HG03103 (cell line): Measurements from ENCODE around the gene GPR45.
"Not testable (repeated sequence)": the region's sequence is repeated elsewhere in the genome, so short reads cannot be mapped to it uniquely, and the experiment has no call there.

Source experiments
- ATAC-seq: cut with Tn5 transposase; IDR thresholded peaks from one replicate; pipeline ENCODE4 v1.9.1; 2021; ENCODE audit warnings: low read depth; ENCODE audit not compliant: unreplicated experiment

Gene GPR45, protein sequence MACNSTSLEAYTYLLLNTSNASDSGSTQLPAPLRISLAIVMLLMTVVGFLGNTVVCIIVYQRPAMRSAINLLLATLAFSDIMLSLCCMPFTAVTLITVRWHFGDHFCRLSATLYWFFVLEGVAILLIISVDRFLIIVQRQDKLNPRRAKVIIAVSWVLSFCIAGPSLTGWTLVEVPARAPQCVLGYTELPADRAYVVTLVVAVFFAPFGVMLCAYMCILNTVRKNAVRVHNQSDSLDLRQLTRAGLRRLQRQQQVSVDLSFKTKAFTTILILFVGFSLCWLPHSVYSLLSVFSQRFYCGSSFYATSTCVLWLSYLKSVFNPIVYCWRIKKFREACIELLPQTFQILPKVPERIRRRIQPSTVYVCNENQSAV

DNA sequence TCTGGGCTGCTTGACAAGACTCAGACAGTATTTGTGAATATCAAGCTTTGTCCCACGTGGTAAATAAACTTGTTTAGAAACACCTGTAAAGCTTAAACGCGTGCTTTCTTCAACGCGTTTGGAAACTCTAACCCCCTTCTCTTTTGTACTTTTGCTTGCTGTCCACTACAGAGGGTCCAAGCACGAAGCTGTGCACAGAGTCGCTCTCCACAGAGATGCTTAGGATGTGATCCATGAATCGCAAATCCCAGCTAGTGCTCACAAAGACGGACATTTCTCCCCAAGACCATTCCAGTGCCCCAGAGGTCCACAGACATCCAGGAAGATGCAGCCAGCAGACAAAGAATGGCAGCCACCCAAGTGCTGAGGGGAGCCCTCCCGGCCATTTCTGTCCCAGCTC lies at the start of gene GPR45:
Gene GPR45, plus strand, starts transcription at position 301 of the 400 bp plus-strand sequence. CDS start 116 bp downstream, outside the sequence.
- ATAC-seq, result no peak

DNA sequence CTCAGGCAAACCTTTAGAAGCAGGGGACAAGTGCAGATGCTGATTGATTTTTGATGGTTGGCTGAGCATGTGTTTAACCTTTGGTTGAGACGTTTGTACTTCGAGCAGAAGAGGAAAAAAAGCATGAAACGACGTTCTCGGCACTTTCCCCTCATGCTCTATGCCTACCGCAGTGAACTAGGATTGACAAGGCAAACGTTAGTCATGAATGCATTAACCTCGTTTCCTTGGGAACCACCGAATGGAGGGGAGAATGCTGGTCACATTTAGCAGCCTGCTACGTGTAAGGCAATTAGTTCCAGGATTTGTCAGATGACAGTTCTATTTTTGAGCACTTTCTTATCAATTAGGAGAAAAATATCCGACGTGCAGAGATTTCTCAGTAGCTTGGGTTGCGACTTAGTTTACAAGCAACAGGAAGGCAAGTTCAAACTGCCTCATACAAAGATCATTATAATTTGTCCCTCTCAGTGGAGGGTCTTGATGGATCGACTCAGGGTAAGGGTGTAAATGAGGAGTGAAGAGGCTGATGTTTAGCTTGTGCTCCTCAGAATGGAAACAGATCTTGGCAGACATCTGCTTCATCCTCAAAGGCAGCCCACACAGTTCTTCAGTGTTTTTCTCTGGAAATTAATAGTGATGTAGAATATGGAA lies 47.4 kb upstream of the GPR45 start:
- no peak for ATAC-seq

DNA sequence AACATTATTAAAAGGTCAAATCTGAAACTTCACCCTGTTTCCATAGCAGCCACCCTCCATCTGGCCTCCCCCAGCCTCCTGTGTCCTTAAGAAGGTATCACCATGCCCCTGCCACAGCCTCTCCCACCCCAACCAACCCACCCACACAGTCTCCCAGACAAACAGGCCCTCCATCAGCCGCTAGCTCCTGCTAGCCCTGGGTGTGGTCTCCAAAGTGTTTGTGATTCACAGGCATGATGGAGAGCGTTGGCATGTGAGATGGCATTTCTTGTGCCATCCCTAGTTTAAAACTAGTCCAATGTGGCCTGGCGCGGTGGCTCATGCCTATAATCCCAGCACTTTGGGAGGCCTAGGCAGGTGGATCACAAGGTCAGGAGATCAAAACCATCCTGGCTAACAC lies 44.9 kb upstream of the GPR45 start:
- ATAC-seq, result no peak

DNA sequence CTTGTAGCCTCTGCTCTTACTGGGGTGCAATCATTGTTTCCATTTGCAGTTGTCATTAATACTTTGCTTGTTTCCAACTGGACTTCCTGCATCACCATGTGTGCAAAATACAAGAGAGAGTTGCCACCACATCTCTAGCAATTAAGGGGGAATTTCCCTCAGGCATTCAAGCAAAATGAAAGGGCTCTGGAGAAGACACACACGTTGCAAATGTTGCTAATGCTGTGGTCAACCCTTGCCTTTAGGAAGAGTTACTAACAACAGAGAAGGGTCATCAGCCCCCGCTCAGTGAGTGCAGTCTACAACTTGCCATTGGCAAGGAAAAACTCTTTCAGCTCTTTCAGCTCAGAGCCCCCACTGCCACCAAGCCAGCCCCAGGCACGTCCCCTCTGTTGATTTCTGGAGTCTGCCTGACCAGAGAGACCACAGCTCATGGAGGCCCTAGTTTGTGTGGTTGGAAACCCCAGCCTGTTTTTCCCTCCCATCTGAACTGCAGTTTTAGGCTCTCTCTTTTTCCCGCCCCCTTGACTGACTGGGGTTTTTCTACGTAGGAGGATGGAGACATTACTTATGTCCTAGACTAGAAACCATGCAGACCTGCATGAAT lies 25.9 kb upstream of the GPR45 start:
- no peak for ATAC-seq

DNA sequence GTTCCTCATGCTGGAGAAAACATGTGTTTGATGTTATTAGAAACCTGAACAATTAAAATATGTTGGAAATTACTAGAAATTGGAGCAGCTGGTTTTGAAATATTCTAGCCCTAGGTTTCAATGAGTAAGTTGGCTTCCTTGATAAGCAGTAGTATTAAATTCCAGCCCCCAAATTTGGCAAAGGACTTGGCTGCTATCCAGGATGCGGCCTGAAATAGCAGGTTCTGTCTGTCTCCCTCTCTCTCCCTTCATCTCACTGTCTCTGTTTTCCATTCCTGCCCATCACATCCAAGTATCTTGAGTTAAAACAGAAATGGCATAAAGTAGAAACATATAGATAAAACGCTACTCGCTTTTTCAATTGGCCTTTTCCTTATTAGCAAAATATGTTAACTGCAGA lies 20.9 kb upstream of the GPR45 start:
- ATAC-seq, result no peak

DNA sequence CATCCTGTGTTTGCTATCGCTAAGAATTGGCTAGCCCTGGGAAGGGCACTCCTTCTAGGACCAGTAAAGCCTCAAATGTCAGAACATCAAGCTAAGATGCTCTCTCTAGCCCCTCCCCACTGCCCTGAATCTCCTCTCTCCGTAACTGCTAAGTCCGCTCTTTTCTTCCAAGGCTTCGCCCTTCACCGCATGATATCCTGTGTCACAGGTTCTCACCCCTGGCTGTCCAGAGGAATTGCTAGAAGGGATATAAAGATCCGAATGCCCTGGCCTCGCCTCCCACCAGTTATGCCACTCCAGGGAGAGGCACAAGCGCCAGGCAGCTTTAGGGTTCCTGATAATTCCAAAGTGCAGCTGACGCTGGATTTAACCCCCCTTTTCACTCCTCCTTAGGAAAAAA lies 17.1 kb upstream of the GPR45 start:
- no peak for ATAC-seq

DNA sequence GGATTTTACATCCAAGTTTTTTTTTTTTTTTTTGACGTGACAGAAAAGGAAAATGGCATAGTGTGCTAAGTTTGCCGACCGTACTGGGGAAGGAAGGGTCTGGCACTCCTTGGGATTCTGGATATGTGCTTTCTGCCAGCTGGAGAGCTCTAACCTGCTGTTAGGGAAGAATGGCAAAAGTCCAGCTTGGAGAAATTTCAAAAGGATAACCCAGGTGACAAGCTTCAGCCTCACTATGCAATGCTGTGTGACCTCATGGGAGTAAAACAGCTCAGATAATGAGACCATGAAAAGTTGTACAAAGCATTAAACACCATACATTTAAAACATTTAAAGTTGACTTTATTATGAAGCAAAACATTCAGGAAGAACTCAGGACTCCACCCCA lies 10.3 kb upstream of the GPR45 start:
- ATAC-seq, result no peak

DNA sequence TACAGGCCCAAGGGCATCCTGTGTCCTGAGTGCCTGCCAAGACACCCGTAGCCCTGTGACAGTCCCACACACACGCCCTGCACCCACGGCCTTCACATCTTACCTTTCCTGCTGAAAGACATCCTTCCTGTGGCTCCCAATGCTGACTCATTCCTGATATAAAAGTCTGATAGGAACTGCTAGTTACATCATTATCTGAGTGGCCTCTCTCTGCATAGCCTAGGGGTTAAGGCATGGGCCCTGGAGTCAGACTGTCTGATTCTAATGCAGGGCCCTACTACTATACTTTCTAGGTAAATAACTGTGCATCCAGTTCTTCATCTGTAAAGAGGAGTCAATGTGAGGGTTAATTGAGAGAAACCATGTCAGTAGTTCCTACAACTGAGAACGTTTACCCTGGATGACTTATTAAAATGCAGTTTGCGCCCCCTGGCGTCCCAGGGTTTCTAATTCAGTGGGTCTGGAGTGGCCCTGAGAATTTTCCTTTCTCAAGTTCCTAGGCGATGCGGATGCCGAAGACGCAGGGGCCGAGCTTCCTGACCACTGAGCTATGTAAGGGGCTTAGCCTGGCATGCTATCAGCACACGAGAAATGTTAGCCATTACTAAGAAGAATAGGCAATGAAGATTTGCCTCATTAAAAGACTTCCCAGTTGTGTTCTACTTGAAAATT lies 6.0 kb upstream of the GPR45 start:
- peak; percentile 83 for ATAC-seq

DNA sequence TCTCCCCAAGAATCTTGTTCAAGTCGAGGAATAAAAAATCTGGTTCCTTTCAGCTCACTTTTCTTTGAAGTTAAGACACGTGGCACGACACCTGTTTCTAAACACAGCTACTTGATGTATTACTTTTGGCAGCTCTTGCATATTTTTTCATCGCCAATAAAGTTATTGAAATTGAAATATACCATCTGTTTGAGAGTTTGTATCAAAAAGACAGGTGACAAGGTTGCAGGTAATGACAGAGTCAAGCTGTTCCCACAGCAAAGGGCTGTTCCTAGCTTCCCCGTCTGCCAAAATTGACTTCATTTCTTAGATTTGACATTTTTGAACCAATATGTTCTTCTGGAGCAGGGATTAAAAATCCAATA lies 5.5 kb upstream of the GPR45 start:
- no peak for ATAC-seq

DNA sequence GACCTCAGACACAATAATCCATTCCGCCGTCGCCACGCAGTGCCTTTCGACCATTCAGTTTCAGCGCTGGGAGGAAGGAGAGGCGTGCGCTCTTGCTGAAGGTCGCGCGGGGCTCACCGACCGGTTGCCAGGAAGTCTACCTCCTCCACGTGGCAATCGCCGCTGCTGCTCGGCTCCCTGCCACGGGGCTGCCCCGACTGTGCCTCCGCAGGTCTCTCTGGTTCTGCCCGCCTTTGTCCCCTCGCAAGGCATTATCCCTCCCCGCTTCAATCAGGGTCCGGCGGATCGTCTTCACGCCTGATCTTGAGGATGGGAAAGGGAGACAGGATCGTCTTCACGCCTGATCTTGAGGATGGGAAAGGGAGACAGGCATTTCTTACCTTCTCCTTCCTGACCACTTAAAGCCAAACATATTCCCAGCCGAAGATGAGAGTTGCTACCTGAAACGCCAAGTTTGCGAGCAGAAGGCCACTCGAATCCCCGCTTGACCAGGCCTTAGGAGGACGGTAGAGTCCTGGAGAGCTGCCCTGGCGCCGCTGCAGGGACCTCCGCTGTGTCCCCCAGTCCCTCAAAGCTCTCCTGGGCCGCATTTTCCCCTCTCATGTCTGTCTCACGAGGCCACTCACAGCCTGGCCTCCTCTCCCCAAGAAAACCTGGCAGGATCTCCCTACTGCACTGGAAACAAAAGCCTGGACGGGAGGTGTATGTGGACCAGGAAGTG lies 4.3 kb upstream of the GPR45 start:
- no peak for ATAC-seq

DNA sequence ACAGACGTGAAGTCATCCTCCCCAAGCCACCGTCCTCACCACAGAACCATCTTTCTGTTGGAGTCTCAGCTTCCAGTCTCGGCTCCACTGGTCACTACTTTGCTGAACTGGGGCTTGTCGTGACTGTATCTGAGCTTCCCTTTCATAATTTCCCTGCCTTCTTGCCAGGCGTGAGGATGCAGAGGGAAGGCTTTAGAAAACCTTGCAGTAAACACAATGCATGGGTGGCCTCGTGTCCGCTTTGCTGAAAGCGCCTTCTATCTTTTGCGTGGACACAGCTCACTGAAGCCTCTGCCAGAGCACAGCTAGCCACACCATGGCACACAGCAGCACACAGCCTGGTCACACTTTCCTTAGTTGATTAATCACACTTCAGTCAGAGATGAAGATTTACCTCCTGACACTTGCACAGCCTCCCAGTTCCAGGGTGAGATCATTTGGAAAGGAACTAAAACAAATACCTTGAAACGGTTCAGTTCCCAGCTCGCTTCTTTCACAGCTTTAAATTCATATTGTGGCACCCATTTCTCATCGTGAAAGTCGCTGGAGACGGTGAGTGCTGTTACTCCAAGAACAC lies 2.8 kb upstream of the GPR45 start:
- no peak for ATAC-seq

DNA sequence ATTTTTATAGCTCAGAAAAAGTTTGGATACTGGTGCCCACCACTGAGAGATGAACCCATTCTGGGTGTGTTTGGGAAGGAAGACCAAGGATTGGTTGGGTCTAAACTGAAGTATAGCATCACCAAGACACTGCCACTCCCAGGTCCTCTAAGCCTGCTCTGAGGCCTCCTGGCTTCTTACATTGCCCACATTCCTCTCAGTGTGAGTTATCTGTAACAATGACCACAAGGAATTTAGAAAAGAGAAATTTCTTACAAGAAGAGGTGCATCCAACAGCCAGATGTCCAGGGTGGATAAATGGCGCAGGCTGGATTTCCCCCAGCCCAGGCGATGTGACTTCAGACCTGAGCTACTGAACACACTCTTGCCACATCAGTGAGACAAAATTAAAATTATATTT lies 1.6 kb upstream of the GPR45 start:
- no peak for ATAC-seq

DNA sequence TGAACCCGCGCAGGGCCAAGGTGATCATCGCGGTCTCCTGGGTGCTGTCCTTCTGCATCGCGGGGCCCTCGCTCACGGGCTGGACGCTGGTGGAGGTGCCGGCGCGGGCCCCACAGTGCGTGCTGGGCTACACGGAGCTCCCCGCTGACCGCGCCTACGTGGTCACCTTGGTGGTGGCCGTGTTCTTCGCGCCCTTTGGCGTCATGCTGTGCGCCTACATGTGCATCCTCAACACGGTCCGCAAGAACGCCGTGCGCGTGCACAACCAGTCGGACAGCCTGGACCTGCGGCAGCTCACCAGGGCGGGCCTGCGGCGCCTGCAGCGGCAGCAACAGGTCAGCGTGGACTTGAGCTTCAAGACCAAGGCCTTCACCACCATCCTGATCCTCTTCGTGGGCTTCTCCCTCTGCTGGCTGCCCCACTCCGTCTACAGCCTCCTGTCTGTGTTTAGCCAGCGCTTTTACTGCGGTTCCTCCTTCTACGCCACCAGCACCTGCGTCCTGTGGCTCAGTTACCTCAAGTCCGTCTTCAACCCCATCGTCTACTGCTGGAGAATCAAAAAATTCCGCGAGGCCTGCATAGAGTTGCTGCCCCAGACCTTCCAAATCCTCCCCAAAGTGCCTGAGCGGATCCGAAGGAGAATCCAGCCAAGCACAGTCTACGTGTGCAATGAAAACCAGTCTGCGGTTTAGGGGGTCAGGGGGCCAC lies 897 bp downstream of the GPR45 start:
- ATAC-seq, result no peak

DNA sequence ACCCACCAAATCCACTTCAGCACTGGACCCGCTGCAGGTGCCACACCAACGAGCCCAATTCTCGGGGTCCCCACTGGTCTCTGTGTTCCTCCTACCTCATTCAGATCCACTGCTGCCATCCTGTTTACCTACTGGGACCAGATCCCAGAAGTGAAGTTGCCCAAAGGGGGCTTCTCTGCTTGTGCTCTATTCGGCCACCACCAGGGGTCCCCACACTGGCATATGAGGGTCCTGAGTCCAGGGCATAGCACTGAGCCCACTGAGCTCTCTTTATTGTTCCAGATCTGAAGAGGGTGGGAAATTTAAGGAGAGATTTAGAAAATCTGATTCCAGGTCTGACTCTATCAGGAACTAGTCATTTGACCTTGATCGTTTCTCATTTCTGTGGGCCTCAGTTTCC lies 2.4 kb downstream of the GPR45 start:
- no peak for ATAC-seq

DNA sequence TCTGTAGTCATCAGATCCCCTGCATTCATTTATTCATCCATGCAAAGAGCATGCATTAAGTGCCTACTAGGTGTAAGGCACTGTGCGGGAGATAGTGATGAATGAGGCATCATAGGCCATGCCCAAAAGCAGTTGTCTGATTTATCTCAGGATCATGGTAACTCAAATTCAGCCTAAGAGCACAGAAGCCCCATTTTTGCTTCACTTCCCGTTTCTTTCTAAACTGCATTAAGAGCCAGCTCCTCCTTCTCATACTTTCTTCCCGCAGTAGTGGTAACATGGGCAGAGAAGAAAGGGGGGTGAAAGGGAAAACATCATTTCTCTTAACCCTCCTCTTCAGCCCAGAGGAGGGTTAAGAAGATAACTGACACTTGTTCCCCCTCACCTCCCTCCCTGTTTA lies 2.9 kb downstream of the GPR45 start:
- ATAC-seq, result no peak

DNA sequence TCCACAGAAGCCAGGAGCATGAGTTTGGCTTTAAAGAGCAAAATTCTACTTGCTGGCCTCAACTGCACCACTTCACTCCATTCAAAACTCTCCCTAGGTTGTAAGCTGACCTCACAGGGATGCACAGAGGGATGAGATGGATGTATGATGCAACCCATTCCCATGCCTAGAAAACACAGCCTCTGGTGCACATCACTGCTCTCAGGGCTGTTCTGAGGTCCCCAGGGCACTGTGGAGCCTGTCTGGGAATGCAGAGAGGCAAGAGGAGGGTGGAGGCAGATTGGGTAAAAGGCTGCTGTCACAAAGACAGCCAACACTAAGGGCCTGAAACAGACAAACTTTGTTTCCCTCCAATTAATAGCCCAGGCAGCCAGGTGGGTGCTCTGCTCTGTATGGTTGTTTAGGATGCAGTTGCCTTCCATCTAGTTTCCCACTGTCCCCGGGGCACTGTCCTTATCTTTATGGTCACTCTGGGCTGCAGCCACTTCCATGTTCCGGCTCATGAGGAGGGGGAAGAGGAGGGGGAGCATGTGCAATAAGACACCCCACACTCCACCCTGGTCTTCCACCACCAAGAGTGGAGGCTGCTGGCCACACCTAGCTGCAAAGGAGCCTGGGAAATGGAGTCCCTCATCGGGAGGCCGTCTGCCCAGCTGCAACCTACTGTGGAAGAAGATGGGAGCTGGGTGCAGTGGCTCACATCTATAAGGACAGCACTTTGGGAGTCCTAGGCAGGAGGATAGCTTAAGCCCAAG lies 7.0 kb downstream of the GPR45 start:
- no peak for ATAC-seq

DNA sequence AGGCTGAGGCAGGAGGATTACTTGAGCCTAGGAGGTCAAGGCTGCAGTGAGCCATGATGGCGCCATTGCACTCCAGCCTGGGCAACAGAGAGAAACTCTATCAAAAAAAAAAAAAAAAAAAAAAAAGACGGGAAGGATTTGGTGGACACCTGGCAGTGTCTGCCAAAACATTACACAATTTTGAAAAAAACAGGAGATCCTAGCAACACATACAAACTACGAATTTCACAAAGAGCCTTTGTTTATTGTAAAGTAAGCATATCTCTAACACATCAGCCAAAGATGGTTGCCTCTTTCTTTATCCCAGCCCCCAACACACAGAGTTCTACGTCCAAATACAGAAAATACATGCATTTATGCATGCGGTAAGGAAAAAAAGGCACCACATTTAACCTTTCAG lies 7.6 kb downstream of the GPR45 start:
- ATAC-seq, result no peak

DNA sequence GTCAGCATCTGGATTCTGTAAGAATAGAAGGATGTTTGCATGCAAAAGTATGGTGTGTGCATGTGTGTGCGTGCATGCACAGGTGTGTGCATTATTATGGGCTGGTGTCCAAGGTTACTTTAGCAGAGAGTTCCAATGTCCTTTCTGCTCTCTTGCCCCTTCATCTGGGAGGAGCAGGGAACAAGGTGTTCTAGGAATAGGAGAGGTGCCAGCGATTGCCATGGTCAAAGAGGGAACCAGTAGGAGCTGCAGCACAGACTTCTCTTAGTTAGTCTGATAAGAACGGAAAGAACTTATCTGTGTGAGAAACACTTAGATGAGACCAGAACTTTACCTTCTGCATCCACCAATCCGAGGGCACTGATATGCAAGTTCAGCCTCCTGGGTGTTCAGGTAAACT lies 8.3 kb downstream of the GPR45 start:
- ATAC-seq, result no peak

DNA sequence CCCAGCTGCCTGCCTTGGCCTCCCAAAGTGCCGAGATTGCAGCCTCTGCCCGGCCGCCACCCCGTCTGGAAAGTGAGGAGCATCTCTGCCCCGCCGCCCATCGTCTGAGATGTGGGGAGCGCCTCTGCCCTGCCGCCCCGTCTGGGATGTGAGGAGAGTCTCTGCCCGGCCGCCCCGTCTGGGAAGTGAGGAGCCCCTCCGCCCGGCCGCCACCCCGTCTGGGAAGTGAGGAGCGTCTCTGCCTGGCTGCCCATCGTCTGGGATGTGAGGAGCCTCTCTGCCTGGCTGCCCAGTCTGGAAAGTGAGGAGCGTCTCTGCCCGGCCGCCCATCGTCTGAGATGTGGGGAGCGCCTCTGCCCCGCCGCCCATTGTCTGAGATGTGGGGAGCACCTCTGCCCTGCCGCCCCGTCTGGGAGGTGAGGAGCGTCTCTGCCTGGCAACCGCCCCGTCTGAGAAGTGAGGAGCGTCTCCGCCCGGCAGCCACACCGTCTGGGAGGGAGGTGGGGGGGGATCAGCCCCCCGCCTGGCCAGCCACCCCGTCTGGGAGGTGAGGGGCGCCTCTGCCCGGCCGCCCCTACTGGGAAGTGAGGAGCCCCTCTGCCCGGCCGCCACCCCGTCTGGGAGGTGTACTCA lies 9.6 kb downstream of the GPR45 start:
- not testable (repeated sequence) for ATAC-seq
